AG09309 (cell line): ENCODE measurements around the gene CMIP.

Source experiments
- DNase-seq: peaks from one replicate; pipeline ENCODE4 v3.0.0-alpha.2; 2010; ENCODE audit warnings: low read depth
- H3K4me3 ChIP-seq: 2 replicates; pipeline ENCODE4 v1.5.1; 2011; ENCODE audit warnings: mild to moderate bottlenecking, low read depth, low read length, moderate library complexity; ENCODE audit not compliant: control insufficient read depth
- TF ChIP-seq, protein P1 (sequence below): IDR thresholded peaks from 2 replicates; pipeline ENCODE4 v1.5.1; 2011; ENCODE audit warnings: mild to moderate bottlenecking, low read depth, low read length, inconsistent platforms; ENCODE audit not compliant: insufficient read depth, control insufficient read depth; ENCODE audit errors: missing control alignments

Gene CMIP

DNA sequence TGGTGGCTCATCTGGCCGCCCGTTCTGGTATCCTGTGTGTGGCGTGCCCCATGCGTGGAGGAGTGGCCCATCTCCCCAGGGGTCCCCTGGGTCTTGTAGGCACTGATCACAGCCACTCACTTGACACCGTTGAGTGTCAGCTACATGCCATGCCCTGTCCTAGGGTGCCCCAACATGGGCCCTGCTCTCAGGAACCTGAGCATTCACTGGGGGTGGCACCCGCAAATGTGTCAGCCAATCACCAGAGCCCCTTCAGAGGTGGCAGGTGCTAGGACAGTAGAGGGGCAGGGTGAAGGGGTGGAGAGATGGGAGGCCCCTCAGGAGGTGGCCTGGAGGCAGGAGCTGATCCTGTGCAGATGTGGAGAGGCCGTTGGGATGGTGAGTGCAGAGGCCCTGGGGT lies 27.8 kb downstream of the CMIP start:
- DNase-seq = no peak
- TF ChIP-seq, protein P1, sequence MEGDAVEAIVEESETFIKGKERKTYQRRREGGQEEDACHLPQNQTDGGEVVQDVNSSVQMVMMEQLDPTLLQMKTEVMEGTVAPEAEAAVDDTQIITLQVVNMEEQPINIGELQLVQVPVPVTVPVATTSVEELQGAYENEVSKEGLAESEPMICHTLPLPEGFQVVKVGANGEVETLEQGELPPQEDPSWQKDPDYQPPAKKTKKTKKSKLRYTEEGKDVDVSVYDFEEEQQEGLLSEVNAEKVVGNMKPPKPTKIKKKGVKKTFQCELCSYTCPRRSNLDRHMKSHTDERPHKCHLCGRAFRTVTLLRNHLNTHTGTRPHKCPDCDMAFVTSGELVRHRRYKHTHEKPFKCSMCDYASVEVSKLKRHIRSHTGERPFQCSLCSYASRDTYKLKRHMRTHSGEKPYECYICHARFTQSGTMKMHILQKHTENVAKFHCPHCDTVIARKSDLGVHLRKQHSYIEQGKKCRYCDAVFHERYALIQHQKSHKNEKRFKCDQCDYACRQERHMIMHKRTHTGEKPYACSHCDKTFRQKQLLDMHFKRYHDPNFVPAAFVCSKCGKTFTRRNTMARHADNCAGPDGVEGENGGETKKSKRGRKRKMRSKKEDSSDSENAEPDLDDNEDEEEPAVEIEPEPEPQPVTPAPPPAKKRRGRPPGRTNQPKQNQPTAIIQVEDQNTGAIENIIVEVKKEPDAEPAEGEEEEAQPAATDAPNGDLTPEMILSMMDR = no peak
- no peak overlapping the region for H3K4me3 ChIP-seq

DNA sequence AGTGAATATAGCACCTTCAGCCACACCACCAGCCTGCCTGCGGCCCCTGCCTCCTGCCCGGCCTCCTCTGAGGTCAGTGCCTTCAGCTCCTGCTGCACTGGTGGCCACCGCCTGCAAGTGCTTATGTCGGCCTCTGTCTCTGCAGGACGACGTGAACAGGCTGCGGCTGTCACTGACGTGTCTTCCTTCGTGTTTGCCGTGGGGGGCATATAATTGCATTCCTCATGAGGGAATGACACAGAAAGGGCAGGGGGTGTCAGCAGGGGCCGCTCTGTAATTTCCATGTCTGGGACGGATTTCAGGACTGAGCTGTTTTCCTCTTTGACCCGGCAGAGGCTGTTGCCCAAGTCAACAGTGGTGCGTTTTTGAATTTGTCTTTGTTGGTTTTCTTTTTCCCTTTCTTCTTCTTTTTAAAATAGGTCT lies 28.5 kb downstream of the CMIP start:
- no peak for DNase-seq
- no peak overlapping the region for H3K4me3 ChIP-seq
- TF ChIP-seq, protein P1 = no peak

DNA sequence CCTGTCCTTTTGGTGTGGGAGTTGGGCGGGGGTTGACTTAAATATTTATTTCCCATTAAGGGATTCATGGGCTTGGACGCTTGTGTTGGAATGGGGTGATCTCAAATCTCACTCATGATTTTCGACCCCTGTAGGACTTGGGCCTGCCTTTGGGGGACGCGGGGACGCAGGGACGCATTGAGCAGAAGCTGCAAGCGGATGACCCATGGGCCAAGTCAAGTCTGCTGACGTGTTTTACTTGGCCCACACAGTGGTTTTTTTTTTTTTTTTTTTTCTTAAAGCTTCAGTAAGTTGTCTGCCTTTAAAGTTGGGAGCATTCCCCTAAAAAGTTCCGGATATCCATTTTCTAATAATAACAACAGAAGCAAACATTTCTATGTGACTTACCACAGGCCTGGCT lies 28.9 kb downstream of the CMIP start:
- no peak overlapping the region for H3K4me3 ChIP-seq
- no peak for DNase-seq
- TF ChIP-seq, protein P1 = no peak

- DNase-seq = no peak
- no peak overlapping the region for H3K4me3 ChIP-seq
- TF ChIP-seq, protein P1 = no peak
Measured at GRCh38 chr16:81473969-81474959, 29.7 kb downstream of the CMIP start.

DNA sequence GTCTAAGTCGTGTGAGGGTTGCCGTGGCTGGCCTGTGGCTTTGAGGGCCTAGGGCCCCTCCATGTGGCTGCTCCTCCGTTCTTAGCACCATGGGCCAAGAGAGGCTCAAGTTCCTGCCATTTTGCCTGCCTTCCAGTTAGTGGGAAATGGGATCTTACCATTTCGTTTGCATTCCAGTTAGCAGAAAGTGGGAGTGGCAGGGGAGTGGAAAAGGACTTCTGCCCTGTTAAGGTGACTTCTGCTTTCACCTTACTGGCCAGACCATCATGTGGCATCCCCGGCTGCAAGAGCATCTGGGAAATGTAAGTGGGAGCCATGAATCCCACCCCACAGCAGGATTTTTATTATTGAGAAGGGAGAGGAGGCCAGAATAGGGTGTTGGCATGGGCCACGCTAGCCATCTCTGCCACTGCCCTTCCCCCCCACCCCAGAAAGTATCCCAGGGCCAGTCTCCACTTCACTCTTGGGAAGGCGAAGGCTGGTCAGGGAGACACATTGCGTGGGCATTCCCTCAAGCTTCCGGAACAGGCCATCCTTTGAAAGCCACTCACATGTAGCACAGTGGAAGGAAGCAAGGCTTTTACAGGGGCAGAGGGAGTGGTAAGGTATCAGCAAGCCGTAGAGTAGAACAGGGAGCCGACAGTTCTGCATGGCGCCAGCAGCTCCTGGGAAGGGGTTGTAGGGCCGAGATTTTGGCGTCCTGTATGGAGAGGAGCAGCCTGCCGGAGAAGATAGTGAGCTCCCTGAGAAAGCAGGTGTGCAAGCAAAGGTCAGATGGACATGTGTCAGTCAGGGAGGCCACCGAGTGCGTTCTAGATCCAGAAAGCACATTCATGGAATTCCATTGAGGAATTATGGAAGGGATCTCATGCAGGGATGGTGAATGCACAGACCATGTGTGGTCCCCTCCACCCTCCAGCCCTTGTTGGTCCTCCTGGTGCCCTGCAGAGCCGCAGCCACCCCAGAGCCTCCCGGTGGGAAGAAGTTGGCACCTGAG lies 33.4 kb downstream of the CMIP start:
- no peak for DNase-seq
- no peak overlapping the region for H3K4me3 ChIP-seq
- TF ChIP-seq, protein P1 = no peak

DNA sequence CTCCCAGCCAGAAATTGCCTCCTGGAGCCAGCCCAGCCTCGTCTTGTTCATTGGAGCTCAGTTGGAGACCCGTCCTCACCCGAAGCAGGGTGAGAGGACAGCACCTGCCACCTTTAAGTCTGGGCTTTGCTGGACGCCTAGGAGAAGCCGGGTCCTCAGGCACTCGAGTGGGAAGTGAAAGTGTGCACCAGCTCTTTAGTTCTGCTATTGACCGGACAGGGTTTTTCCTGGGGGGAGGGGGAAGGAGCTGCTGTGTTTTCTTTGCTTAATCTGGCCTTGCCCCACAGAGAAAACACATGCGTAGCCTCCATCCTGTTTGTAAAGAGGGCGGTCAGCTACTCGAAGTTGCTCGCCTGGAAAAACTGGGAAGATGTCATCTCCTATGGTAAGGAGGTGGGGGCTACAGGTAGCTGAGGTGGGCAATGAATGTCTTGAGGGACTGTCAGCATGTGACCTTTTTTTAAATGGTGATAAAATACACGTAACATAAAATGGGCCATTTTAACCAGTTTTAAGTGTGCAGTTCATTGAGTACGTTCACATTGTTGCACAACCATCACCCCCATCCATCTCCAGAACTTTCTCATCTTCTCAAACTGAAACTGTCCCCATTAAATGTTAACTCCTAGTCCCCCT lies 34.4 kb downstream of the CMIP start:
- H3K4me3 ChIP-seq = no peak overlapping the region
- no peak for DNase-seq
- TF ChIP-seq, protein P1 = no peak
